OCI-LY3 (cell line): ENCODE data around the gene CHSY3.

ENCODE experiments used
- EZH2phosphoT487 ChIP-seq: fragments of 200-600 bp; shearing (Covaris generic); IDR thresholded peaks from 2 replicates; pipeline ENCODE4 v1.6.1; 2018; ENCODE audit warnings: antibody characterized with exemption, mixed run types, low read depth
- TF ChIP-seq, protein P1 (sequence below): fragments of 200-600, 300-600 bp; sonication (generic); IDR thresholded peaks from 2 replicates; pipeline ENCODE4 v1.5.1; 2014; ENCODE audit warnings: antibody characterized with exemption, low read length, low read depth

DNA sequence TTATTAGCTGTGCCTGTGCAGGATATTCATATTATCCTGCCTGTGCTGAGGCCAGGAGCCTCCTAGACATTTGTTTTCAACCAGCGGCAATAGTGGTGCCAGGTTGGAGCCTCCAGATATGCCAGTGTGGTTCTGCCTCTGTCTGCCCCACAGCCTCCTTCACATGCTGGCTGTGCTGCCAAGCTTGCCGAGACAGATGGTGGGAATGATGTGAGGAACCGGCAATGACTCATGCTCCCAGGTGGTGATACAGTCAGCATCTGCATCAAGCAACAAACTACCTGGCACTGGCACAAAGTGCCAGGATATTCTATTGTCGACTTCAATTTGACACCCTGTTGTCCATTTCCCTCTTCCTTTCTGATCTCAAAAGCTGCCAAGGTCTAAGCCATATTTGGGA lies 285.7 kb downstream of the CHSY3 start:
- TF ChIP-seq, protein P1, sequence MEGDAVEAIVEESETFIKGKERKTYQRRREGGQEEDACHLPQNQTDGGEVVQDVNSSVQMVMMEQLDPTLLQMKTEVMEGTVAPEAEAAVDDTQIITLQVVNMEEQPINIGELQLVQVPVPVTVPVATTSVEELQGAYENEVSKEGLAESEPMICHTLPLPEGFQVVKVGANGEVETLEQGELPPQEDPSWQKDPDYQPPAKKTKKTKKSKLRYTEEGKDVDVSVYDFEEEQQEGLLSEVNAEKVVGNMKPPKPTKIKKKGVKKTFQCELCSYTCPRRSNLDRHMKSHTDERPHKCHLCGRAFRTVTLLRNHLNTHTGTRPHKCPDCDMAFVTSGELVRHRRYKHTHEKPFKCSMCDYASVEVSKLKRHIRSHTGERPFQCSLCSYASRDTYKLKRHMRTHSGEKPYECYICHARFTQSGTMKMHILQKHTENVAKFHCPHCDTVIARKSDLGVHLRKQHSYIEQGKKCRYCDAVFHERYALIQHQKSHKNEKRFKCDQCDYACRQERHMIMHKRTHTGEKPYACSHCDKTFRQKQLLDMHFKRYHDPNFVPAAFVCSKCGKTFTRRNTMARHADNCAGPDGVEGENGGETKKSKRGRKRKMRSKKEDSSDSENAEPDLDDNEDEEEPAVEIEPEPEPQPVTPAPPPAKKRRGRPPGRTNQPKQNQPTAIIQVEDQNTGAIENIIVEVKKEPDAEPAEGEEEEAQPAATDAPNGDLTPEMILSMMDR, result no peak
- TF ChIP-seq EZH2phosphoT487, result no peak
